IMR-90 (cell line): ENCODE results near the gene ANK2. TPM values are rescaled to one million over a fixed set of nuclear protein-coding genes. Genes with fewer than 3 reads are reported as not detected.

ENCODE experiments used
- ATAC-seq: fragments of 200-7000 bp; cut with Tn5 transposase; 2 replicates; pipeline ENCODE4 v1.9.1; 2020; ENCODE audit warnings: low read depth, mild to moderate bottlenecking, moderate library complexity
- BruUV-seq: library from RNA; stranded (reverse); fragments of 400-500 nt; replicated peaks from 2 replicates; lab custom pipeline; 2021; lab: Mats Ljungman, UMichigan
- CTCF ChIA-PET: fragments of 300-600 bp; formaldehyde crosslinking; extraction: SDS; loops from one replicate; lab custom pipeline; 2021; ENCODE audit warnings: antibody characterized with exemption; lab: Yijun Ruan, JAX
- POLR2A ChIA-PET: fragments of 300-600 bp; sonication (Branson Sonifier 250); formaldehyde crosslinking; loops from one replicate; lab custom pipeline; 2022; ENCODE audit warnings: antibody characterized with exemption; ENCODE audit not compliant: unreplicated experiment; lab: Charles Lee
- DNase-seq: peaks from one replicate; pipeline ENCODE4 v3.0.0; 2013
- H2AFZ ChIP-seq: replicated peaks from 2 replicates; pipeline ENCODE3; 2013; ENCODE audit warnings: low read length, mild to moderate bottlenecking; ENCODE audit not compliant: poor library complexity
- H2AK5ac ChIP-seq: 2 replicates; pipeline ENCODE4 v1.6.1; 2013; ENCODE audit warnings: low read depth, low read length, inconsistent platforms
- H2AK9ac ChIP-seq: replicated peaks from 2 replicates; pipeline ENCODE3; 2013; ENCODE audit warnings: mild to moderate bottlenecking, low read depth, low read length, moderate library complexity; ENCODE audit not compliant: poor library complexity
- H2BK120ac ChIP-seq: 2 replicates; pipeline ENCODE4 v1.6.1; 2013; ENCODE audit warnings: low read depth, low read length, inconsistent platforms
- H2BK15ac ChIP-seq: 3 replicates; pipeline ENCODE4 v1.6.1; 2013; ENCODE audit warnings: low read depth, low read length, inconsistent platforms
- H2BK20ac ChIP-seq: 2 replicates; pipeline ENCODE4 v1.6.1; 2013; ENCODE audit warnings: low read depth, mild to moderate bottlenecking, inconsistent platforms, low read length, moderate library complexity
- H2BK5ac ChIP-seq: 2 replicates; pipeline ENCODE4 v1.6.1; 2013; ENCODE audit warnings: mild to moderate bottlenecking, low read depth, low read length, inconsistent platforms; ENCODE audit not compliant: poor library complexity, severe bottlenecking
- H3K14ac ChIP-seq: replicated peaks from 2 replicates; pipeline ENCODE4 v1.6.1; 2013; ENCODE audit warnings: low read depth, low read length, inconsistent platforms
- H3K18ac ChIP-seq: 2 replicates; pipeline ENCODE4 v1.6.1; 2013; ENCODE audit warnings: low read depth, low read length, control low read depth
- H3K23ac ChIP-seq: 2 replicates; pipeline ENCODE4 v1.6.1; 2013; ENCODE audit warnings: low read depth, low read length, inconsistent platforms
- H3K27ac ChIP-seq: 2 replicates; pipeline ENCODE4 v1.5.1; 2013; ENCODE audit warnings: mild to moderate bottlenecking, control low read depth, low read length; ENCODE audit not compliant: insufficient read depth
- H3K27me3 ChIP-seq: 2 replicates; pipeline ENCODE4 v1.6.1; 2013; ENCODE audit warnings: low read length; ENCODE audit not compliant: control insufficient read depth, insufficient read depth
- H3K36me3 ChIP-seq: 2 replicates; pipeline ENCODE4 v1.6.1; 2013; ENCODE audit warnings: low read length, mixed read lengths; ENCODE audit not compliant: control insufficient read depth, insufficient read depth
- H3K4ac ChIP-seq: 2 replicates; pipeline ENCODE4 v1.6.1; 2013; ENCODE audit warnings: low read depth, low read length, inconsistent platforms
- H3K4me1 ChIP-seq: 2 replicates; pipeline ENCODE4 v1.6.1; 2013; ENCODE audit warnings: low read length, mixed read lengths; ENCODE audit not compliant: control insufficient read depth, insufficient read depth
- H3K4me2 ChIP-seq: 2 replicates; pipeline ENCODE4 v1.6.1; 2013; ENCODE audit warnings: low read depth, mild to moderate bottlenecking, control low read depth, low read length, moderate library complexity
- H3K4me3 ChIP-seq: 2 replicates; pipeline ENCODE4 v1.5.1; 2013; ENCODE audit warnings: low read depth, mild to moderate bottlenecking, control low read depth, low read length, moderate library complexity; ENCODE audit not compliant: insufficient read depth
- H3K56ac ChIP-seq: 2 replicates; pipeline ENCODE4 v1.6.1; 2013; ENCODE audit warnings: low read length, inconsistent platforms; ENCODE audit not compliant: insufficient read depth; ENCODE audit errors: extremely low read depth
- H3K79me1 ChIP-seq, 2 experiments: 2 replicates each; pipeline ENCODE4 v1.6.1; 2013; ENCODE audit warnings: low read length in 2 of 2, inconsistent platforms in 1 of 2, low read depth in 1 of 2
- H3K9ac ChIP-seq: 2 replicates; pipeline ENCODE4 v1.6.1; 2013; ENCODE audit warnings: low read depth, low read length, control low read depth
- H3K9me1 ChIP-seq: 2 replicates; pipeline ENCODE4 v1.6.1; 2013; ENCODE audit warnings: low read length, inconsistent platforms; ENCODE audit not compliant: insufficient read depth
- H3K9me3 ChIP-seq: 2 replicates; pipeline ENCODE4 v1.6.1; 2013; ENCODE audit warnings: low read length; ENCODE audit not compliant: control insufficient read depth, insufficient read depth
- H4K20me1 ChIP-seq: 2 replicates; pipeline ENCODE4 v1.6.1; 2013; ENCODE audit warnings: low read length, inconsistent platforms; ENCODE audit not compliant: insufficient read depth
- H4K5ac ChIP-seq: 2 replicates; pipeline ENCODE4 v1.6.1; 2013; ENCODE audit warnings: mild to moderate bottlenecking, low read depth, low read length, control low read depth
- H4K8ac ChIP-seq, 2 experiments: 2 replicates each; pipeline ENCODE4 v1.6.1; 2013; ENCODE audit warnings: low read depth in 2 of 2, low read length in 2 of 2, control low read depth in 1 of 2, inconsistent platforms in 1 of 2
- H4K91ac ChIP-seq: 2 replicates; pipeline ENCODE4 v1.6.1; 2013; ENCODE audit warnings: low read depth, low read length, inconsistent platforms; ENCODE audit not compliant: insufficient read depth
- BHLHE40 ChIP-seq: fragments of 150-350 bp; IDR thresholded peaks from 2 replicates; pipeline ENCODE4 v1.6.1; 2016; ENCODE audit warnings: mild to moderate bottlenecking, low read depth, low read length
- FOS ChIP-seq: fragments of 150-350 bp; IDR thresholded peaks from 2 replicates; pipeline ENCODE4 v1.6.1; 2016; ENCODE audit warnings: low read depth, low read length
- MXI1 ChIP-seq: IDR thresholded peaks from 2 replicates; pipeline ENCODE4 v1.6.1; 2012; ENCODE audit warnings: low read depth, mild to moderate bottlenecking, low read length, moderate library complexity, borderline replicate concordance
- NFE2L2 ChIP-seq: fragments of 150-350 bp; IDR thresholded peaks from 2 replicates; pipeline ENCODE4 v1.6.1; 2016; ENCODE audit warnings: low read depth, mild to moderate bottlenecking, low read length
- POLR2A ChIP-seq: IDR thresholded peaks from 2 replicates; pipeline ENCODE4 v1.6.1; 2012; ENCODE audit warnings: mild to moderate bottlenecking, low read depth, low read length
- RCOR1 ChIP-seq: IDR thresholded peaks from 2 replicates; pipeline ENCODE4 v1.6.1; 2012; ENCODE audit warnings: mild to moderate bottlenecking, low read length, improper control_type of control experiment; ENCODE audit not compliant: insufficient replicate concordance
- RFX5 ChIP-seq: IDR thresholded peaks from 2 replicates; pipeline ENCODE4 v1.8.0; 2012; ENCODE audit warnings: low read depth, mild to moderate bottlenecking, low read length, moderate library complexity
- SMC3 ChIP-seq: fragments of 150-350 bp; IDR thresholded peaks from 2 replicates; pipeline ENCODE4 v1.6.1; 2016; ENCODE audit warnings: low read depth, mild to moderate bottlenecking, antibody characterized with exemption, low read length, moderate library complexity
- WGBS, 2 experiments: methylation state at CpG; one replicate each; pipeline versions ENCODE4 v1.1.5 to v1.1.7; 2013; ENCODE audit warnings: missing lambda C conversion rate in 2 of 2; ENCODE audit not compliant: insufficient read length in 1 of 2; ENCODE audit errors: extremely low coverage in 2 of 2; 5-methylcytosine and 5-hydroxymethylcytosine counted together
- dilution Hi-C: fragments of 300-500 bp; cut with HindIII; formaldehyde crosslinking; loops from one replicate; pipeline ENCODE4 v1.14.3; 2018; ENCODE audit warnings: low sequenced_read_pairs; ENCODE audit not compliant: unreplicated experiment
- in situ Hi-C: fragments of 300-500 bp; cut with MboI; formaldehyde crosslinking; loops from 3 replicates; pipeline ENCODE4 v1.14.3; 2019; ENCODE audit warnings: low sequenced_read_pairs, inconsistent platforms, mixed read lengths
- intact Hi-C: fragments of 100-400 bp; cut with micrococcal nuclease; formaldehyde crosslinking; loops from 2 replicates; pipeline ENCODE4 v1.10.0; 2022
- polyA plus RNA-seq, 3 experiments: library from polyadenylated mRNA; depleted of rRNA; stranded (reverse); fragments of >200 nt; gene quantifications; 2 replicates each; pipeline ENCODE4 v1.2.3, GENCODE V29; 2012; ENCODE audit warnings: low replicate concordance in 1 of 3
- total RNA-seq: library from RNA; depleted of rRNA; stranded (reverse); fragments of >200 nt; gene quantifications from 2 replicates; pipeline ENCODE4 v1.2.3, GENCODE V29; 2012
- TF ChIP-seq, protein P1 (sequence below): conservative IDR thresholded peaks from 2 replicates; pipeline ENCODE4 v1.5.1; 2012; ENCODE audit warnings: mild to moderate bottlenecking, low read depth, low read length, improper control_type of control experiment
- TF ChIP-seq, protein P2 (sequence below): fragments of 150-350 bp; IDR thresholded peaks from 2 replicates; pipeline ENCODE4 v1.6.1; 2016; ENCODE audit warnings: low read depth, mild to moderate bottlenecking, low read length, moderate library complexity, borderline replicate concordance

Gene ANK2
- total and polyA plus RNA-seq, 2 of the 4 experiments (the other 2 are of a cell fraction): 0.82 to 6.6 TPM

GRCh38 chr4:113114884-113115283 lies 65.4 kb downstream of the ANK2 start:
- H2BK5ac ChIP-seq: no peak overlapping the region
- H2AFZ ChIP-seq: no peak overlapping the region
- no peak overlapping the region for H3K4me2 ChIP-seq
- H4K5ac ChIP-seq: no peak overlapping the region
- no peaks in the 10 kb centered on the region for H3K79me1 ChIP-seq
- no peak overlapping the region for H3K23ac ChIP-seq
- CTCF ChIA-PET: interaction anchor here (0.7 kb wide), 1 partner anchor 33 kb away, joined by 3 read pairs; no protein-coding TSS in a partner anchor
- H2BK120ac ChIP-seq: no peak overlapping the region
- H3K9me3 ChIP-seq: no peaks in the 10 kb centered on the region
- H3K14ac ChIP-seq: no peak overlapping the region
- no peak overlapping the region for H2BK20ac ChIP-seq
- POLR2A ChIA-PET: no interaction called here
- peaks cover 2% of the 10 kb centered on the region for H3K27me3 ChIP-seq
- intact Hi-C loops (loop anchor here (5.0 kb wide), 1 partner anchor 162 kb away; no protein-coding TSS in a partner anchor), dilution Hi-C loops (no loop called here), in situ Hi-C loops (no loop called here)
- no peaks in the 10 kb centered on the region for H3K9me1 ChIP-seq
- H3K27ac ChIP-seq: no peak overlapping the region
- ATAC-seq: no peak
- no peak overlapping the region for H3K4ac ChIP-seq
- no peak overlapping the region for H3K9ac ChIP-seq
- BruUV-seq: no TSS peak
- no peak overlapping the region for H3K4me3 ChIP-seq
- H3K36me3 ChIP-seq: no peaks in the 10 kb centered on the region
- no peaks in the 10 kb centered on the region for H3K4me1 ChIP-seq
- no CpG with 5 or more reads among the region's 2 CpGs for WGBS, 2 experiments
- TF ChIP-seq MXI1: no peak
- TF ChIP-seq BHLHE40: no peak
- no peak for TF ChIP-seq FOS
- no peak for TF ChIP-seq POLR2A
- TF ChIP-seq SMC3: no peak
- TF ChIP-seq, protein P1, sequence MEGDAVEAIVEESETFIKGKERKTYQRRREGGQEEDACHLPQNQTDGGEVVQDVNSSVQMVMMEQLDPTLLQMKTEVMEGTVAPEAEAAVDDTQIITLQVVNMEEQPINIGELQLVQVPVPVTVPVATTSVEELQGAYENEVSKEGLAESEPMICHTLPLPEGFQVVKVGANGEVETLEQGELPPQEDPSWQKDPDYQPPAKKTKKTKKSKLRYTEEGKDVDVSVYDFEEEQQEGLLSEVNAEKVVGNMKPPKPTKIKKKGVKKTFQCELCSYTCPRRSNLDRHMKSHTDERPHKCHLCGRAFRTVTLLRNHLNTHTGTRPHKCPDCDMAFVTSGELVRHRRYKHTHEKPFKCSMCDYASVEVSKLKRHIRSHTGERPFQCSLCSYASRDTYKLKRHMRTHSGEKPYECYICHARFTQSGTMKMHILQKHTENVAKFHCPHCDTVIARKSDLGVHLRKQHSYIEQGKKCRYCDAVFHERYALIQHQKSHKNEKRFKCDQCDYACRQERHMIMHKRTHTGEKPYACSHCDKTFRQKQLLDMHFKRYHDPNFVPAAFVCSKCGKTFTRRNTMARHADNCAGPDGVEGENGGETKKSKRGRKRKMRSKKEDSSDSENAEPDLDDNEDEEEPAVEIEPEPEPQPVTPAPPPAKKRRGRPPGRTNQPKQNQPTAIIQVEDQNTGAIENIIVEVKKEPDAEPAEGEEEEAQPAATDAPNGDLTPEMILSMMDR: no peak
- TF ChIP-seq NFE2L2: no peak
- TF ChIP-seq RFX5: no peak
- TF ChIP-seq, protein P2, sequence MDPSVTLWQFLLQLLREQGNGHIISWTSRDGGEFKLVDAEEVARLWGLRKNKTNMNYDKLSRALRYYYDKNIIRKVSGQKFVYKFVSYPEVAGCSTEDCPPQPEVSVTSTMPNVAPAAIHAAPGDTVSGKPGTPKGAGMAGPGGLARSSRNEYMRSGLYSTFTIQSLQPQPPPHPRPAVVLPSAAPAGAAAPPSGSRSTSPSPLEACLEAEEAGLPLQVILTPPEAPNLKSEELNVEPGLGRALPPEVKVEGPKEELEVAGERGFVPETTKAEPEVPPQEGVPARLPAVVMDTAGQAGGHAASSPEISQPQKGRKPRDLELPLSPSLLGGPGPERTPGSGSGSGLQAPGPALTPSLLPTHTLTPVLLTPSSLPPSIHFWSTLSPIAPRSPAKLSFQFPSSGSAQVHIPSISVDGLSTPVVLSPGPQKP: no peak
- TF ChIP-seq RCOR1: no peak
- H2BK15ac ChIP-seq: no peak overlapping the region
- H3K18ac ChIP-seq: no peak overlapping the region
- H4K91ac ChIP-seq: no peak overlapping the region
- no peak overlapping the region for H2AK9ac ChIP-seq
- DNase-seq: no peak
- H4K20me1 ChIP-seq: no peaks in the 10 kb centered on the region
- H3K56ac ChIP-seq: no peak overlapping the region
- H2AK5ac ChIP-seq: no peak overlapping the region
- H4K8ac ChIP-seq: no peak overlapping the region
